ENCODE results near the gene MSTN. TPM values are rescaled to one million over a fixed set of nuclear protein-coding genes. Genes with fewer than 3 reads are reported as not detected.
"Not testable (repeated sequence)": the region's sequence is repeated elsewhere in the genome, so short reads cannot be mapped to it uniquely, and the experiment has no call there.

Gene MSTN
- total RNA-seq, 4 donors from 2014 or later, result 0.59 to 0.90 (median 0.64) TPM

GRCh38 chr2:190050001-190050400 lies 12.5 kb downstream of the MSTN start:
- Histone ChIP-seq H3K36me3 (no peaks in the 10 kb centered on the region), H3K9me3 (no peaks in the 10 kb centered on the region), H3K27me3 (no peaks in the 10 kb centered on the region), H3K4me1 (no peaks in the 10 kb centered on the region), H3K4me3 (no peak overlapping the region), H3K27ac (no peak overlapping the region)
- no peak for TF ChIP-seq POLR2A (IDR thresholded peaks at IDR 0.05)
- no peak for TF ChIP-seq CTCF (IDR thresholded peaks at IDR 0.05)
- TF ChIP-seq EP300 (IDR thresholded peaks at IDR 0.05), result no peak
- DNase-seq (ENCODE audit: low spot score in 2 of 2), result no peak

DNA sequence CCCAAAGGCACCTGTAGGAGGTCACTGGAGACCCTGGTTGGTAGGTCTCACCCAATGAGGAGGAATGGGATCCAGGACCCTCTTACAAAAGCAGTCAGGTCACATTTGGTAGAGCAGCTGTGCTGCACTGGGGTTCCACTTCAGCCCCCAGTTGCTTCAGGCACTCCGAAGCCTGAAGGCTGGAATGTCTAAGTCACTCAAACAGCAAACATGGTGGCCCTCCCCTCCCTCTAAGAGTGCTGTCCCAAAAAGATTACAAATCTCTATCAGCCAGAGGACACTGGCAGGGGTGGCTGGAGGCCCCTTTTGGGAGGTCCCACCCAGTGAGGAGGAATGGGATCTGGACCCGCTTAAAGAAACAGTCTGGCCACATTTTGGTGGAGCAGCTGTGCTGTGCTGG lies 17.7 kb downstream of the MSTN start:
- TF ChIP-seq POLR2A (IDR thresholded peaks at IDR 0.05) (no peak), EP300 (IDR thresholded peaks at IDR 0.05) (no peak), CTCF (IDR thresholded peaks at IDR 0.05) (no peak)
- H3K36me3 ChIP-seq, result no peaks in the 10 kb centered on the region
- H3K27ac ChIP-seq, result no peak overlapping the region
- no peaks in the 10 kb centered on the region for H3K9me3 ChIP-seq
- DNase-seq (ENCODE audit: low spot score in 2 of 2), result no peak
- no peak overlapping the region for H3K4me3 ChIP-seq
- WGBS, 2 donors, result 100% methylated on average over 2 of the region's 2 CpGs
- H3K27me3 ChIP-seq, result no peaks in the 10 kb centered on the region
- no peaks in the 10 kb centered on the region for H3K4me1 ChIP-seq

- Histone ChIP-seq H3K9me3 (no peaks in the 10 kb centered on the region), H3K27ac (no peak overlapping the region), H3K27me3 (no peaks in the 10 kb centered on the region), H3K4me3 (no peak overlapping the region), H3K36me3 (no peaks in the 10 kb centered on the region), H3K4me1 (no peaks in the 10 kb centered on the region)
- TF ChIP-seq POLR2A (IDR thresholded peaks at IDR 0.05) (no peak), EP300 (IDR thresholded peaks at IDR 0.05) (no peak), CTCF (IDR thresholded peaks at IDR 0.05) (no peak)
- WGBS, 2 donors, result 72% methylated on average over 3 of the region's 3 CpGs
- DNase-seq (ENCODE audit: low spot score in 2 of 2), result no peak
Observed at GRCh38 chr2:190043441-190043840, 19.1 kb downstream of the MSTN start.

- Histone ChIP-seq H3K36me3 (no peaks in the 10 kb centered on the region), H3K27me3 (no peaks in the 10 kb centered on the region), H3K9me3 (no peaks in the 10 kb centered on the region), H3K4me1 (no peaks in the 10 kb centered on the region), H3K4me3 (no peak overlapping the region), H3K27ac (no peak overlapping the region)
- no peak for TF ChIP-seq POLR2A (IDR thresholded peaks at IDR 0.05)
- TF ChIP-seq EP300 (IDR thresholded peaks at IDR 0.05), result no peak
- WGBS, 2 donors, result 82 to 89% methylated on average over 2 of the region's 2 CpGs
- DNase-seq (ENCODE audit: low spot score in 2 of 2), result no peak
Observed at GRCh38 chr2:190036071-190036470, 26.5 kb downstream of the MSTN start.

DNA sequence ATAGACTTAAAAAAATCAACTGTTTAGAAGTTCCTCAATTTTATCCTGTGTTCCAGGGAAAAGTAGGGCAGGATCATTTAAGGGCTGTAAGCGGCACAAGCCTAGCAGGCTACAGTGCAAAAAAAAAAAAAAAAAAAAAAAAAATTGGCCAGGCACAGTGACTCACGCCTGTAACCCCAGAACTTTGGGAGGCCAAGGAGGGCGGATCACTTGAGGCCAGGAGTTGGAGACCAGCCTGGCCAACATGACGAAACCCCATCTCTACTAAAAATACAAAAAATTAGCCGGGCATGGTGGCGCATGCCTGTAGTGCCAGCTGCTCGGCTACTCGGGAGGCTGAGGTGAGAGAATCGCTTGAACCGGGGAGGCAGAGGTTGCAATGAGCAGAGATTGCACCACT lies 28.1 kb downstream of the MSTN start:
- H3K27me3 ChIP-seq; H3K4me1 ChIP-seq; H3K36me3 ChIP-seq; H3K4me3 ChIP-seq; H3K9me3 ChIP-seq; H3K27ac ChIP-seq; DNase-seq (ENCODE audit: low spot score in 2 of 2): not testable (repeated sequence)
- WGBS, 2 donors, result 86 to 93% methylated on average over 10 of the region's 10 CpGs

GRCh38 chr2:190031969-190032618 lies 30.4 kb downstream of the MSTN start:
- TF ChIP-seq EP300 (IDR thresholded peaks at IDR 0.05), result no peak
- no peak for TF ChIP-seq POLR2A (IDR thresholded peaks at IDR 0.05)
- TF ChIP-seq CTCF (IDR thresholded peaks at IDR 0.05), result no peak

More at GRCh38 chr2:190031969-190032618, 30.4 kb downstream of the MSTN start:
- H3K27ac ChIP-seq, result no peak overlapping the region
- H3K4me1 ChIP-seq, result no peaks in the 10 kb centered on the region
- 35 to 41% methylated on average over 1 of the region's 1 CpG for WGBS, 2 donors
- no peaks in the 10 kb centered on the region for H3K36me3 ChIP-seq
- H3K27me3 ChIP-seq, result no peaks in the 10 kb centered on the region
- no peaks in the 10 kb centered on the region for H3K9me3 ChIP-seq
- H3K4me3 ChIP-seq, result no peak overlapping the region
- DNase-seq (ENCODE audit: low spot score in 2 of 2), result no peak
